H1 (cell line): ENCODE results near the gene ABHD2.

Experiments
- CTCF ChIP-seq, 3 experiments: IDR thresholded peaks; 1 replicate in 2 of 3; 2 replicates in 1 of 3; pipeline versions ENCODE4 v1.5.1 to v1.6.1; 2011; ENCODE audit warnings: low read length in 3 of 3, mild to moderate bottlenecking in 3 of 3, inconsistent platforms in 2 of 3, low read depth in 1 of 3, moderate library complexity in 1 of 3; ENCODE audit not compliant: insufficient read depth in 1 of 3; ENCODE audit errors: control extremely low read depth in 1 of 3
- NRF1 ChIP-seq: IDR thresholded peaks from 2 replicates; pipeline ENCODE4 v1.6.1; 2011; ENCODE audit warnings: mild to moderate bottlenecking, low read depth, low read length, improper control_type of control experiment
- YY1 ChIP-seq: IDR thresholded peaks from 2 replicates; pipeline ENCODE4 v1.6.1; 2011; ENCODE audit warnings: low read depth, mild to moderate bottlenecking, low read length

GRCh38 chr15:89217686-89218376 is 129.6 kb downstream of the ABHD2 start:
- TF ChIP-seq CTCF (IDR thresholded peaks at IDR 0.05; ENCODE audit: control extremely low read depth in 1 of 3, insufficient read depth in 1 of 3, low read depth in 1 of 3, low read length in 3 of 3) (no peak), YY1 (no peak), NRF1 (no peak)
